OCI-LY3 (cell line): Measurements from ENCODE around the gene TLCD3B.

ENCODE experiments used
- H2AFZ ChIP-seq: fragments of 200-600, 300-600 bp; shearing (Covaris generic); 2 replicates; pipeline ENCODE4 v1.6.0; 2014; ENCODE audit warnings: antibody characterized with exemption, low read depth, low read length
- H3K27ac ChIP-seq: fragments of 200-600, 300-600 bp; sonication (generic); 2 replicates; pipeline ENCODE4 v1.5.1; 2014; ENCODE audit warnings: mild to moderate bottlenecking, low read length, moderate library complexity, mixed read lengths
- H3K27me3 ChIP-seq: fragments of 200-600, 300-600 bp; sonication (generic); 2 replicates; pipeline ENCODE4 v1.6.1; 2014; ENCODE audit warnings: low read depth, low read length, mixed read lengths
- H3K36me3 ChIP-seq: fragments of 200-600, 300-600 bp; sonication (generic); replicated peaks from 2 replicates; pipeline ENCODE3; 2014; ENCODE audit warnings: low read depth, low read length, mixed read lengths
- H3K4me1 ChIP-seq: fragments of 300-600, 200-600 bp; sonication (generic); 2 replicates; pipeline ENCODE4 v1.6.1; 2014; ENCODE audit warnings: low read length, mixed read lengths
- H3K4me2 ChIP-seq: fragments of 200-600, 300-600 bp; sonication (generic); 2 replicates; pipeline ENCODE4 v1.6.1; 2014; ENCODE audit warnings: low read length, mixed read lengths
- H3K4me3 ChIP-seq: fragments of 300-600, 200-600 bp; sonication (generic); 2 replicates; pipeline ENCODE4 v1.5.1; 2014; ENCODE audit warnings: antibody characterized with exemption, mild to moderate bottlenecking, low read length, moderate library complexity
- H3K79me2 ChIP-seq: fragments of 300-600, 200-600 bp; shearing (Covaris generic); 2 replicates; pipeline ENCODE4 v1.6.1; 2014; ENCODE audit warnings: mild to moderate bottlenecking, low read length, mixed read lengths
- H3K9ac ChIP-seq: fragments of 300-600, 200-600 bp; shearing (Covaris generic); 2 replicates; pipeline ENCODE4 v1.6.0; 2014; ENCODE audit warnings: mild to moderate bottlenecking, low read length, moderate library complexity
- H3K9me3 ChIP-seq: fragments of 200-600, 300-600 bp; shearing (Covaris generic); 2 replicates; pipeline ENCODE4 v1.6.1; 2014; ENCODE audit warnings: low read length, mixed read lengths; ENCODE audit not compliant: insufficient read depth
- H4K20me1 ChIP-seq: fragments of 200-600, 300-600 bp; sonication (generic); 2 replicates; pipeline ENCODE4 v1.6.1; 2016; ENCODE audit warnings: low read length, mixed read lengths; ENCODE audit not compliant: insufficient read depth
- EZH2phosphoT487 ChIP-seq: fragments of 200-600 bp; shearing (Covaris generic); IDR thresholded peaks from 2 replicates; pipeline ENCODE4 v1.6.1; 2018; ENCODE audit warnings: antibody characterized with exemption, mixed run types, low read depth
- TF ChIP-seq, protein P1 (sequence below): fragments of 200-600, 300-600 bp; sonication (generic); IDR thresholded peaks from 2 replicates; pipeline ENCODE4 v1.5.1; 2014; ENCODE audit warnings: antibody characterized with exemption, low read length, low read depth

The TLCD3B gene

DNA sequence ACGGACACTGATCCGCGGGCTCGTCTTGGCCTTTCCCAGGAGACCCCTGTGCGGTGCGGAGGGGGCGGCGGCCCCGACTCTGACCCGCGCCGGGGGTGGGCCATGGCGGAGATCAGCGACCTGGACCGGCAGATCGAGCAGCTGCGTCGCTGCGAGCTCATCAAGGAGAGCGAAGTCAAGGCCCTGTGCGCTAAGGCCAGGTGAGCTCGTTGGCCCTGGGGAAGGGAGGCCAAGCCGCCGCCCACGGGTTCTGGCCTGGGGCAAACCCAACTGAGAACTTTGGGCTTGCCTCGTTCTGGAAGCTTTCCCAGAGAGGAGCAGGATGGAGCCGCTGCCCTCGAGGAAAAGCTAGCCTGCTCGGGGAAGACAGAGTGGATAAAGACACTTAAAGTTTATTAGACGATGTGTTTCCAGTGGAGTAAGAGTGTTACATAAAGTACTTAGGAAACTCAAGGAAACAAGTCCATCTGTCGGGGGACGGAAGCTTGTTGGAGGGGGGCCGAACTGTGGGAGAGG lies 45.3 kb upstream of the TLCD3B start:
- H3K4me1 ChIP-seq: peaks cover 16% of the 10 kb centered on the region
- no peak overlapping the region for H2AFZ ChIP-seq
- H3K36me3 ChIP-seq: peaks cover 42% of the 10 kb centered on the region
- peak overlapping the region; percentile 83 for H3K4me3 ChIP-seq
- peak overlapping the region; percentile 73 for H3K27ac ChIP-seq
- peak overlapping the region; percentile 79 for H3K9ac ChIP-seq
- no peaks in the 10 kb centered on the region for H3K9me3 ChIP-seq
- H3K27me3 ChIP-seq: no peaks in the 10 kb centered on the region
- no peak for TF ChIP-seq EZH2phosphoT487
- TF ChIP-seq, protein P1, sequence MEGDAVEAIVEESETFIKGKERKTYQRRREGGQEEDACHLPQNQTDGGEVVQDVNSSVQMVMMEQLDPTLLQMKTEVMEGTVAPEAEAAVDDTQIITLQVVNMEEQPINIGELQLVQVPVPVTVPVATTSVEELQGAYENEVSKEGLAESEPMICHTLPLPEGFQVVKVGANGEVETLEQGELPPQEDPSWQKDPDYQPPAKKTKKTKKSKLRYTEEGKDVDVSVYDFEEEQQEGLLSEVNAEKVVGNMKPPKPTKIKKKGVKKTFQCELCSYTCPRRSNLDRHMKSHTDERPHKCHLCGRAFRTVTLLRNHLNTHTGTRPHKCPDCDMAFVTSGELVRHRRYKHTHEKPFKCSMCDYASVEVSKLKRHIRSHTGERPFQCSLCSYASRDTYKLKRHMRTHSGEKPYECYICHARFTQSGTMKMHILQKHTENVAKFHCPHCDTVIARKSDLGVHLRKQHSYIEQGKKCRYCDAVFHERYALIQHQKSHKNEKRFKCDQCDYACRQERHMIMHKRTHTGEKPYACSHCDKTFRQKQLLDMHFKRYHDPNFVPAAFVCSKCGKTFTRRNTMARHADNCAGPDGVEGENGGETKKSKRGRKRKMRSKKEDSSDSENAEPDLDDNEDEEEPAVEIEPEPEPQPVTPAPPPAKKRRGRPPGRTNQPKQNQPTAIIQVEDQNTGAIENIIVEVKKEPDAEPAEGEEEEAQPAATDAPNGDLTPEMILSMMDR: no peak
- H3K79me2 ChIP-seq: peaks cover 42% of the 10 kb centered on the region
- peaks cover 9% of the 10 kb centered on the region for H4K20me1 ChIP-seq
- H3K4me2 ChIP-seq: peak overlapping the region; percentile 94

DNA sequence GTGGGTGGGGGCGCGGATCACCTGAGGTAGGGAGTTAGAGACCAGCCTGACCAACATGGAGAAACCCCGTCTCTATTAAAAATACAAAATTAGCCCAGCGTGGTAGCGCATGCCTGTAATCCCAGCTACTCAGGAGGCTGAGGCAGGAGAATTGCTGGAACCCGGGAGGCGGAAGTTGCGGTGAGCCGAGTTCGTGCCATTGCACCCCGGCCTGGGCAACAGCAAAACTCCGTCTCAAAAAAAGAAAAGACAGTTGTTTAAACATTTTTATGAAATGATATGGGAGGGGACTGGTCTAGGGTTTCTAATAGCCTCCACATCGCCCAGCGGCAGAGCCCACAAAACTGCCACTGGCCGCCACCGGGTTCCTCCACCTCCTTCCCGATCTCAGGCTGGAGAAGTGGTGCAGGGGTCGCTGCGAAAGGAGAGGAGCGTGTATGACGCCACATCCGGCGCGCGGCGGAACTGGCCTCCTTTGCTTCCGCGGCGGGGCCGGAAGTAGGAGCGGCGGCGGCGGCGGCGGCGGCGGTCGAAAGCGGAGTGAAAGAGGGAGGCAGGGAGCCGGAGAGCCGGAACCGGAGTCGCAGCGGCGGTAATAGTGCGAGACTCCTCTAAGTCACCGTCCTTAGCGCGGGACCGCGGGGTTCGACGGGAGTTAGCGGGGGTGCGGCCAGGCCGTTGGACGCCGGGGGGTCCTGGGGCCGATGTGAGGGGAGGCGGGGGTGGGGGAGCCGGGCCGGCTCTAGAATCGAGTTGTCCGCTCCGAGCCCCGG lies 44.6 kb upstream of the TLCD3B start, which contains the start of gene PPP4C:
PPP4C (plus strand) TSS at position 492 of the 773 bp plus-strand sequence. CDS start 384 bp downstream, outside the sequence.
- peak within 1 kb of the TSS; percentile 73 for H3K27ac ChIP-seq
- peak within 1 kb of the TSS; percentile 83 for H3K4me3 ChIP-seq
- H3K4me1 ChIP-seq: peaks cover 16% of the 10 kb centered on the region
- peaks cover 11% of the 10 kb centered on the region for H4K20me1 ChIP-seq
- H3K27me3 ChIP-seq: no peaks in the 10 kb centered on the region
- TF ChIP-seq, protein P1: no peak
- TF ChIP-seq EZH2phosphoT487: no peak
- peaks cover 42% of the 10 kb centered on the region for H3K79me2 ChIP-seq
- peak within 1 kb of the TSS; percentile 94 for H3K4me2 ChIP-seq
- no peaks in the 10 kb centered on the region for H3K9me3 ChIP-seq
- H2AFZ ChIP-seq: no peak within 1 kb of the TSS
- H3K36me3 ChIP-seq: peaks cover 40% of the 10 kb centered on the region
- peak within 1 kb of the TSS; percentile 79 for H3K9ac ChIP-seq

DNA sequence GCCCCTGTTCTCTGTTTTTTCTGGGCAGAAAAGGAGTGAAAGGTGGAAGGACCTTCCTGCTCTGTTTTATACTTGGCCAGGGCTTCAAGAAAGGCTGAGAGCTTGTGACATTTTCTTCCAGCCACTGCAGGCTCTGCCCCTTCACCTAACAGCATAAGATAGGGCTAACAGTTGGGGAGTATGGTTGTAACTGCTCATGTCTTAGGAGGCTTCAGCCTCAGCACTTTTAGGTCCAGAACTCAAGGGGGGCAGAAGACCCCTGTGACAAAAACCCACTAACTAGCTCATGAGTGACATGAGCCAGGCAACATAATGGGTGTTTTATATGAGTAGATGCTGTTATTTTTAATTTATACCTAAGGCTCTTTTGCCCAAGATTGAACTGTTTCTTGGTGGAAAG lies 39.4 kb upstream of the TLCD3B start:
- TF ChIP-seq, protein P1: no peak
- TF ChIP-seq EZH2phosphoT487: no peak
- Histone ChIP-seq H3K9me3 (no peaks in the 10 kb centered on the region), H2AFZ (no peak overlapping the region), H4K20me1 (peaks cover 48% of the 10 kb centered on the region), H3K27ac (no peak overlapping the region), H3K4me3 (no peak overlapping the region), H3K27me3 (no peaks in the 10 kb centered on the region), H3K79me2 (peaks cover 45% of the 10 kb centered on the region), H3K9ac (no peak overlapping the region), H3K36me3 (peaks cover 64% of the 10 kb centered on the region), H3K4me1 (peaks cover 17% of the 10 kb centered on the region), H3K4me2 (no peak overlapping the region)

DNA sequence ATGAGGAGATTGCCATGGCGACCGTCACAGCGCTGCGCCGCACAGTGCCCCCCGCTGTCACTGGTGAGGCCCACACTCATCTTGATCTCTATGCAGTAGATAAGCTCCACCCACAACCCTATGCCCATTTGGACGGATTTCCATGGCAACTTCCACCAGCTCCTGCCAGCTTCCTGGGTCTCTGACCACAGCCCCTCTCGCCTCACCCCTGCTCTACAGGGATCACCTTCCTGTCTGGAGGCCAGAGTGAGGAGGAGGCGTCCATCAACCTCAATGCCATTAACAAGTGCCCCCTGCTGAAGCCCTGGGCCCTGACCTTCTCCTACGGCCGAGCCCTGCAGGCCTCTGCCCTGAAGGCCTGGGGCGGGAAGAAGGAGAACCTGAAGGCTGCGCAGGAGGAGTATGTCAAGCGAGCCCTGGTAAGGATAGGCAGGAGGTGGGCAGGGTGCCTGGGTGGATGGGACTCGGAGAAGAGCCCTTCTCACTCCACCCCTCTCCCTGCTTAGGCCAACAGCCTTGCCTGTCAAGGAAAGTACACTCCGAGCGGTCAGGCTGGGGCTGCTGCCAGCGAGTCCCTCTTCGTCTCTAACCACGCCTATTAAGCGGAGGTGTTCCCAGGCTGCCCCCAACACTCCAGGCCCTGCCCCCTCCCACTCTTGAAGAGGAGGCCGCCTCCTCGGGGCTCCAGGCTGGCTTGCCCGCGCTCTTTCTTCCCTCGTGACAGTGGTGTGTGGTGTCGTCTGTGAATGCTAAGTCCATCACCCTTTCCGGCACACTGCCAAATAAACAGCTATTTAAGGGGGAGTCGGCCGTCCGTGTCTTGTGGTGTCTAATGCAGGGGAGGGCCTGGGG lies 38.8 kb upstream of the TLCD3B start:
- Histone ChIP-seq H3K4me1 (peaks cover 12% of the 10 kb centered on the region), H3K79me2 (peaks cover 50% of the 10 kb centered on the region), H3K9me3 (no peaks in the 10 kb centered on the region), H3K27me3 (no peaks in the 10 kb centered on the region), H3K36me3 (peaks cover 64% of the 10 kb centered on the region), H3K4me3 (no peak overlapping the region), H2AFZ (no peak overlapping the region), H3K27ac (no peak overlapping the region), H3K9ac (no peak overlapping the region), H4K20me1 (peaks cover 48% of the 10 kb centered on the region), H3K4me2 (no peak overlapping the region)
- TF ChIP-seq, protein P1: no peak
- TF ChIP-seq EZH2phosphoT487: no peak
